Trophoblast cell (in vitro differentiated cells and primary cell): Measurements from ENCODE around the gene C8G.
A peak's percentile ranks its signal among the peaks of the same experiment; 100 is the strongest.

ENCODE experiments used
- DNase-seq, 2 donors: peaks; one replicate each; pipeline ENCODE4 v3.0.0-alpha.2; 2016
- H2AFZ ChIP-seq: 2 replicates; pipeline ENCODE4 v1.6.1; 2013; ENCODE audit warnings: low read length, moderate library complexity, mild to moderate bottlenecking; ENCODE audit not compliant: insufficient read depth, poor library complexity
- H2AK5ac ChIP-seq: 2 replicates; pipeline ENCODE4 v1.6.1; 2013; ENCODE audit warnings: mild to moderate bottlenecking, low read length
- H2BK120ac ChIP-seq: 2 replicates; pipeline ENCODE4 v1.6.1; 2013; ENCODE audit warnings: low read length, mild to moderate bottlenecking, moderate library complexity; ENCODE audit not compliant: insufficient read depth, poor library complexity
- H2BK12ac ChIP-seq: 2 replicates; pipeline ENCODE4 v1.6.1; 2013; ENCODE audit warnings: mild to moderate bottlenecking, low read length, moderate library complexity
- H2BK5ac ChIP-seq: 2 replicates; pipeline ENCODE4 v1.6.1; 2013; ENCODE audit warnings: low read length, low read depth, moderate library complexity, mild to moderate bottlenecking; ENCODE audit not compliant: poor library complexity
- H3K14ac ChIP-seq: 2 replicates; pipeline ENCODE4 v1.6.1; 2013; ENCODE audit warnings: mild to moderate bottlenecking, low read length
- H3K18ac ChIP-seq: 2 replicates; pipeline ENCODE4 v1.6.1; 2013; ENCODE audit warnings: mild to moderate bottlenecking, low read length
- H3K23ac ChIP-seq: 2 replicates; pipeline ENCODE4 v1.6.1; 2013; ENCODE audit warnings: low read length
- H3K27ac ChIP-seq: 2 replicates; pipeline ENCODE4 v1.5.1; 2013; ENCODE audit warnings: low read depth, mild to moderate bottlenecking, inconsistent platforms, low read length, moderate library complexity
- H3K27me3 ChIP-seq: 2 replicates; pipeline ENCODE4 v1.6.1; 2013; ENCODE audit warnings: inconsistent platforms, mild to moderate bottlenecking, low read length, moderate library complexity; ENCODE audit not compliant: insufficient read depth
- H3K36me3 ChIP-seq, 2 experiments: 1 replicate in 1 of 2; 2 replicates in 1 of 2; pipeline ENCODE4 v1.6.1; 2013; ENCODE audit warnings: low read length in 2 of 2, mild to moderate bottlenecking in 2 of 2, moderate library complexity in 1 of 2; ENCODE audit not compliant: insufficient read depth in 2 of 2, control insufficient read depth in 1 of 2
- H3K4ac ChIP-seq: 2 replicates; pipeline ENCODE4 v1.6.1; 2013; ENCODE audit warnings: low read depth, mild to moderate bottlenecking, low read length, moderate library complexity
- H3K4me1 ChIP-seq, 2 experiments: 1 replicate in 1 of 2; 2 replicates in 1 of 2; pipeline ENCODE4 v1.6.1; 2013; ENCODE audit warnings: low read length in 2 of 2, mild to moderate bottlenecking in 2 of 2, moderate library complexity in 1 of 2; ENCODE audit not compliant: insufficient read depth in 2 of 2, control insufficient read depth in 1 of 2
- H3K4me2 ChIP-seq: 2 replicates; pipeline ENCODE4 v1.6.1; 2013; ENCODE audit warnings: inconsistent platforms, mild to moderate bottlenecking, low read length, moderate library complexity
- H3K4me3 ChIP-seq: 2 replicates; pipeline ENCODE4 v1.5.1; 2013; ENCODE audit warnings: mild to moderate bottlenecking, low read depth, low read length, inconsistent platforms
- H3K79me1 ChIP-seq: one replicate; pipeline ENCODE4 v1.6.1; 2013; ENCODE audit warnings: low read length
- H3K79me2 ChIP-seq: 2 replicates; pipeline ENCODE4 v1.6.1; 2013; ENCODE audit warnings: low read length, mild to moderate bottlenecking; ENCODE audit not compliant: control insufficient read depth, insufficient read depth, poor library complexity
- H3K9ac ChIP-seq: 2 replicates; pipeline ENCODE4 v1.6.1; 2013; ENCODE audit warnings: mild to moderate bottlenecking, low read length
- H3K9me3 ChIP-seq: 2 replicates; pipeline ENCODE4 v1.6.1; 2013; ENCODE audit warnings: low read depth, mild to moderate bottlenecking, control low read depth, inconsistent platforms, low read length; ENCODE audit not compliant: insufficient read depth
- H4K12ac ChIP-seq: 2 replicates; pipeline ENCODE4 v1.6.1; 2013; ENCODE audit warnings: low read depth, mild to moderate bottlenecking, low read length, moderate library complexity
- H4K8ac ChIP-seq: 2 replicates; pipeline ENCODE4 v1.6.1; 2013; ENCODE audit warnings: low read depth, mild to moderate bottlenecking, low read length, moderate library complexity
- H4K91ac ChIP-seq: one replicate; pipeline ENCODE4 v1.6.1; 2013; ENCODE audit warnings: low read depth, mild to moderate bottlenecking, low read length, moderate library complexity
- WGBS: extraction: QIAGEN DNeasy Blood & Tissue Kit; methylation state at CpG from one replicate; pipeline ENCODE4 v1.1.7; 2013; ENCODE audit warnings: missing lambda C conversion rate; ENCODE audit not compliant: insufficient read length, insufficient coverage; ENCODE audit errors: extremely low coverage; 5-methylcytosine and 5-hydroxymethylcytosine counted together

C8G gene

DNA sequence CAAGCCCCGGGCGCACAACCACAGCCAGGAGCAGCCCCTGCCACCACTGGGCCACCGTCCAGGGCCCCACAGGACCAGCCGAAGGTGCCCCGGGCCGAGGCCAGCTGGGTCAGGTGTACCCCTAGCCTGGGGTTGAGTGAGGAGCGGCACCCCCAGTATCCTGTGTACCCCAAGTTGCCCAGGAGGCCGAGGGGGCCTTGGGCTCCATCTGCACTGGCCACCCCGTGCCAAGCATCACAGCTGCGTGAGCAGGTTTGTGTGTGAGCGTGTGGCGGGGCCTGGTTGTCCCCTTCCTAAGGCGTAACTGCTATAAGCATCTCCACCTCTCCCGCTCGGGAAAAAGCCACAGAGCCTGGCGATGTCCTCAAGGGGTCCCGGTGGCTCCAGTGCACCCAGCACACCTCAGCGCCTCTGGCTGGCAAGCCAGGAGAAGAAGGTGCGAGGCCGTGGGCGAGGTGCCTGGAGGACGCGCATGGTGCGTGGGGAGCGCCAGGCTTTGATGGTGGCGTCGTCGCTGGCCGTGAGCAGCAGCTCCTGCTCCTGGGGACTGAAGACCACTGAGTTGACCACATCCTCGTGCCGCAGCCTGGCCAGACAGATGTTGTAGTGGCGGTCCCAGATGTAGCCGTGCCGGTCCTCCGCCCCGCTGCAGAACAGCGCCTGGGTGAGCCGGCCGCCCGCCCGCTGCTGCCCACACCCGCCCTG, 4.4 kb upstream of the C8G start:
- H3K79me1 ChIP-seq: peaks cover 11% of the 10 kb centered on the region
- H3K23ac ChIP-seq: no peak overlapping the region
- no peak overlapping the region for H3K4ac ChIP-seq
- H4K12ac ChIP-seq: no peak overlapping the region
- peaks cover 8 to 14% of the 10 kb centered on the region in 2 experiments for H3K4me1 ChIP-seq
- no peak overlapping the region for H4K8ac ChIP-seq
- peaks cover 13% of the 10 kb centered on the region for H3K79me2 ChIP-seq
- H3K18ac ChIP-seq: no peak overlapping the region
- H2BK120ac ChIP-seq: no peak overlapping the region
- peaks cover 4% of the 10 kb centered on the region for H3K9me3 ChIP-seq
- H3K9ac ChIP-seq: no peak overlapping the region
- no peak overlapping the region for H3K27ac ChIP-seq
- no peak overlapping the region for H2BK12ac ChIP-seq
- H3K14ac ChIP-seq: no peak overlapping the region
- no peak overlapping the region for H4K91ac ChIP-seq
- no peak overlapping the region for H3K4me2 ChIP-seq
- no peak overlapping the region for H2BK5ac ChIP-seq
- DNase-seq: no peak
- H2AFZ ChIP-seq: no peak overlapping the region
- no CpG with 5 or more reads among the region's 42 CpGs for WGBS
- peak overlapping the region; percentile 39 for H3K4me3 ChIP-seq
- H3K36me3 ChIP-seq: peaks cover 49 to 51% of the 10 kb centered on the region in 2 experiments
- no peaks in the 10 kb centered on the region for H3K27me3 ChIP-seq
- no peak overlapping the region for H2AK5ac ChIP-seq

DNA sequence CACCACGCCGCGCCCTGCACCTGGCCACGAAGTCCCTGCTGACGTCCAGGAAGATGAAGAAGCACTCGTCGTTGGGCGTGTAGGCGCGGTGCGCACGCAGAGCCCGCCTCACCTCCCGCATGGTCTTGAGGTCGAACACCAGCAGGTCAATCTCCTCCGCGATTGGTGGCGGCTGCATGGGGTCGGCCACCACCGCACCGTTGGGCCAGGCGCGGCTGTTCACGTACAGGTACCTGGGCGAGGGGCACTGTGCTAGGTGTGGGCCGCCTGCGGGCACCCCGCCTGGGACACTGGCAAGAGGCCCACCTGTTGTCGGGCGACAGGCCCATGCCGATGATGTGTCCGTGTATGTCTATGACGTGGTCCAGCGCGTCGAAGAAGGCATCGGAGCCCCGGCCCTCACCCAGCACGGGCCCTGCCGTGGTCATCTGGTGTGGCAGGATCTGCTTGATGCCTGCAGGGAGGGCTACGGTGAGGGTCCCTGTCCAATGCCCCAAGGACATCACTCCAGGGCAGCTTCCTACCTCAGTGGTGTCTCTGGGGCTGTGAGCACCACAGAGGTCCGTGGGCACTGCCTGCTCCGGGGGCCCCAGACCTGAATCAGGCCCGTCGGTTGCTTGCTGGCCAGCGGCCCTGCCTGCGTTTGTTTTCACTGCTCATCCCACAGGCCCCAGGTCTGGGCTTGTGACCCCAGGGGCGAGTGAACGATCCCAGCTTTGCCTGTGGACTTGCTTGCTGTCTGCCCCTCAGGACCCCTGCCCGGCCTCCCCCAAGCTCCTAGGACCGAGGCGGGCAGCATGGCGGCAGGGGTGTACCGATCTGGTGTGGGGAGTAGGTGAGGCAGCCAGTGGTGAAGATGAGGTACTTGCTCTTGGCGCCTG, 3.6 kb upstream of the C8G start:
- Histone ChIP-seq H3K9ac (no peak overlapping the region), H4K91ac (no peak overlapping the region), H2AK5ac (no peak overlapping the region), H3K14ac (no peak overlapping the region), H2BK12ac (no peak overlapping the region), H2BK5ac (no peak overlapping the region), H3K9me3 (peaks cover 4% of the 10 kb centered on the region), H4K8ac (no peak overlapping the region), H3K4me3 (peak overlapping the region; percentile 39), H3K23ac (no peak overlapping the region), H3K36me3 (peaks cover 49 to 51% of the 10 kb centered on the region in 2 experiments), H3K27ac (no peak overlapping the region), H4K12ac (no peak overlapping the region), H3K4me1 (peaks cover 8 to 14% of the 10 kb centered on the region in 2 experiments), H3K79me2 (peaks cover 13% of the 10 kb centered on the region), H3K4ac (no peak overlapping the region), H2AFZ (no peak overlapping the region), H3K4me2 (no peak overlapping the region), H3K79me1 (peaks cover 11% of the 10 kb centered on the region), H2BK120ac (no peak overlapping the region), H3K18ac (no peak overlapping the region), H3K27me3 (no peaks in the 10 kb centered on the region)
- DNase-seq: no peak
- no CpG with 5 or more reads among the region's 55 CpGs for WGBS

GRCh38 chr9:136942112-136942880, 2.7 kb upstream of the C8G start:
- WGBS: no CpG with 5 or more reads among the region's 60 CpGs
- Histone ChIP-seq H3K14ac (no peak overlapping the region), H3K9me3 (peaks cover 4% of the 10 kb centered on the region), H2BK120ac (no peak overlapping the region), H2AFZ (no peak overlapping the region), H2BK12ac (no peak overlapping the region), H3K9ac (no peak overlapping the region), H3K27ac (no peak overlapping the region), H3K4me3 (no peak overlapping the region), H4K91ac (no peak overlapping the region), H3K18ac (no peak overlapping the region), H4K8ac (no peak overlapping the region), H3K23ac (no peak overlapping the region), H3K4me1 (peaks cover 8 to 14% of the 10 kb centered on the region in 2 experiments), H2BK5ac (no peak overlapping the region), H4K12ac (no peak overlapping the region), H3K27me3 (no peaks in the 10 kb centered on the region), H3K79me1 (peaks cover 11% of the 10 kb centered on the region), H3K4me2 (peak overlapping the region; percentile 77), H2AK5ac (no peak overlapping the region), H3K36me3 (peaks cover 49 to 50% of the 10 kb centered on the region in 2 experiments), H3K79me2 (peaks cover 13% of the 10 kb centered on the region), H3K4ac (no peak overlapping the region)
- DNase-seq: no peak

GRCh38 chr9:136942881-136943230, 2.2 kb upstream of the C8G start:
- Histone ChIP-seq H3K4me3 (no peak overlapping the region), H2BK12ac (no peak overlapping the region), H3K36me3 (peaks cover 43 to 45% of the 10 kb centered on the region in 2 experiments), H3K4me1 (peaks cover 8 to 14% of the 10 kb centered on the region in 2 experiments), H2BK120ac (no peak overlapping the region), H2BK5ac (no peak overlapping the region), H4K91ac (peak overlapping the region; percentile 98), H2AK5ac (no peak overlapping the region), H3K9ac (no peak overlapping the region), H4K12ac (no peak overlapping the region), H3K27ac (peak overlapping the region; percentile 6), H4K8ac (no peak overlapping the region), H3K18ac (peak overlapping the region; percentile 10), H3K9me3 (peaks cover 4% of the 10 kb centered on the region), H3K27me3 (no peaks in the 10 kb centered on the region), H3K23ac (no peak overlapping the region), H3K79me1 (peaks cover 11% of the 10 kb centered on the region), H3K79me2 (peaks cover 13% of the 10 kb centered on the region), H3K14ac (no peak overlapping the region), H3K4me2 (peak overlapping the region; percentile 77), H2AFZ (no peak overlapping the region), H3K4ac (peak overlapping the region; percentile 87)
- no peak for DNase-seq
- no CpG with 5 or more reads among the region's 16 CpGs for WGBS
